Osteocyte (in vitro differentiated cells): ENCODE results near the gene DNAAF5. TPM values are rescaled to one million over a fixed set of nuclear protein-coding genes. Genes with fewer than 3 reads are reported as not detected.

ENCODE experiments used
- DNase-seq: peaks from one replicate; pipeline ENCODE4 v3.0.0; 2021; ENCODE audit warnings: mixed read lengths; ENCODE audit not compliant: unreplicated experiment; ENCODE audit errors: extremely low spot score
- H3K27ac Mint-ChIP-seq: one replicate; pipeline ENCODE4 v1.8.0; 2021; ENCODE audit warnings: mild to moderate bottlenecking, mixed read lengths; ENCODE audit not compliant: unreplicated experiment
- H3K27me3 Mint-ChIP-seq: one replicate; pipeline ENCODE4 v1.8.0; 2021; ENCODE audit warnings: mixed read lengths; ENCODE audit not compliant: unreplicated experiment
- H3K36me3 Mint-ChIP-seq: one replicate; pipeline ENCODE4 v1.8.0; 2021; ENCODE audit warnings: mixed read lengths; ENCODE audit not compliant: unreplicated experiment
- H3K4me1 Mint-ChIP-seq: one replicate; pipeline ENCODE4 v1.8.0; 2021; ENCODE audit warnings: mixed read lengths; ENCODE audit not compliant: unreplicated experiment
- H3K4me3 Mint-ChIP-seq: one replicate; pipeline ENCODE4 v1.8.0; 2021; ENCODE audit warnings: mild to moderate bottlenecking, moderate library complexity, mixed read lengths; ENCODE audit not compliant: unreplicated experiment
- H3K9me3 Mint-ChIP-seq: one replicate; pipeline ENCODE4 v1.8.0; 2021; ENCODE audit warnings: mixed read lengths; ENCODE audit not compliant: unreplicated experiment
- CTCF ChIP-seq: fragments of 200-600 bp; sonication (generic); IDR thresholded peaks from 2 replicates; pipeline ENCODE4 v1.5.0; 2021; ENCODE audit warnings: antibody characterized with exemption, mild to moderate bottlenecking, moderate library complexity
- total RNA-seq: library from RNA; stranded (reverse); gene quantifications from 2 replicates; pipeline ENCODE4 v1.2.1, GENCODE V29; 2021

The DNAAF5 gene
- total RNA-seq, 1 donor from 2014 or later: 28.1 TPM

GRCh38 chr7:757741-758163 lies 31.3 kb downstream of the DNAAF5 start:
- no peaks in the 10 kb centered on the region for H3K9me3 Mint-ChIP-seq

GRCh38 chr7:759569-759968 lies 33.1 kb downstream of the DNAAF5 start:
- peaks cover 36% of the 10 kb centered on the region for H3K36me3 Mint-ChIP-seq
- no peak for DNase-seq
- H3K27ac Mint-ChIP-seq: no peak overlapping the region
- H3K27me3 Mint-ChIP-seq: no peaks in the 10 kb centered on the region
- H3K4me1 Mint-ChIP-seq: no peaks in the 10 kb centered on the region
- H3K9me3 Mint-ChIP-seq: no peaks in the 10 kb centered on the region
- TF ChIP-seq CTCF: no peak
- H3K4me3 Mint-ChIP-seq: no peak overlapping the region

More at GRCh38 chr7:757741-758163, 31.3 kb downstream of the DNAAF5 start:
- no peaks in the 10 kb centered on the region for H3K27me3 Mint-ChIP-seq
- H3K27ac Mint-ChIP-seq: no peak overlapping the region
- H3K4me1 Mint-ChIP-seq: no peaks in the 10 kb centered on the region
- no peak for TF ChIP-seq CTCF
- no peak overlapping the region for H3K4me3 Mint-ChIP-seq
- DNase-seq: no peak
- peaks cover 32% of the 10 kb centered on the region for H3K36me3 Mint-ChIP-seq

- no peak overlapping the region for H3K4me3 Mint-ChIP-seq
- no peak for DNase-seq
- H3K27me3 Mint-ChIP-seq: no peaks in the 10 kb centered on the region
- no peak overlapping the region for H3K27ac Mint-ChIP-seq
- H3K4me1 Mint-ChIP-seq: no peaks in the 10 kb centered on the region
- peaks cover 34% of the 10 kb centered on the region for H3K36me3 Mint-ChIP-seq
- no peak for TF ChIP-seq CTCF
- no peaks in the 10 kb centered on the region for H3K9me3 Mint-ChIP-seq
These were observed 33.5 kb downstream of the DNAAF5 start for GRCh38 chr7:760006-760405.

GRCh38 chr7:761101-761500 lies 34.6 kb downstream of the DNAAF5 start:
- DNase-seq: no peak
- Mint-ChIP-seq H3K27ac (no peak overlapping the region), H3K4me1 (no peaks in the 10 kb centered on the region), H3K4me3 (no peak overlapping the region), H3K36me3 (peaks cover 38% of the 10 kb centered on the region), H3K9me3 (no peaks in the 10 kb centered on the region), H3K27me3 (no peaks in the 10 kb centered on the region)
- no peak for TF ChIP-seq CTCF

GRCh38 chr7:761631-762030 lies 35.1 kb downstream of the DNAAF5 start:
- TF ChIP-seq CTCF: no peak
- H3K27ac Mint-ChIP-seq: no peak overlapping the region
- peaks cover 41% of the 10 kb centered on the region for H3K36me3 Mint-ChIP-seq
- no peak overlapping the region for H3K4me3 Mint-ChIP-seq
- no peak for DNase-seq
- H3K27me3 Mint-ChIP-seq: no peaks in the 10 kb centered on the region
- H3K4me1 Mint-ChIP-seq: no peaks in the 10 kb centered on the region
- H3K9me3 Mint-ChIP-seq: no peaks in the 10 kb centered on the region
